ENCODE results near the gene LRRC38. TPM values are rescaled to one million over a fixed set of nuclear protein-coding genes. Genes with fewer than 3 reads are reported as not detected.

LRRC38 gene
- total RNA-seq, 4 donors from 2014 or later: 0.17 TPM; not detected in 3

GRCh38 chr1:13478692-13479091 is 35.1 kb downstream of the LRRC38 start:
- H3K27ac ChIP-seq (replicated peaks in 1 of 4): no peak overlapping the region
- TF ChIP-seq, protein P1, sequence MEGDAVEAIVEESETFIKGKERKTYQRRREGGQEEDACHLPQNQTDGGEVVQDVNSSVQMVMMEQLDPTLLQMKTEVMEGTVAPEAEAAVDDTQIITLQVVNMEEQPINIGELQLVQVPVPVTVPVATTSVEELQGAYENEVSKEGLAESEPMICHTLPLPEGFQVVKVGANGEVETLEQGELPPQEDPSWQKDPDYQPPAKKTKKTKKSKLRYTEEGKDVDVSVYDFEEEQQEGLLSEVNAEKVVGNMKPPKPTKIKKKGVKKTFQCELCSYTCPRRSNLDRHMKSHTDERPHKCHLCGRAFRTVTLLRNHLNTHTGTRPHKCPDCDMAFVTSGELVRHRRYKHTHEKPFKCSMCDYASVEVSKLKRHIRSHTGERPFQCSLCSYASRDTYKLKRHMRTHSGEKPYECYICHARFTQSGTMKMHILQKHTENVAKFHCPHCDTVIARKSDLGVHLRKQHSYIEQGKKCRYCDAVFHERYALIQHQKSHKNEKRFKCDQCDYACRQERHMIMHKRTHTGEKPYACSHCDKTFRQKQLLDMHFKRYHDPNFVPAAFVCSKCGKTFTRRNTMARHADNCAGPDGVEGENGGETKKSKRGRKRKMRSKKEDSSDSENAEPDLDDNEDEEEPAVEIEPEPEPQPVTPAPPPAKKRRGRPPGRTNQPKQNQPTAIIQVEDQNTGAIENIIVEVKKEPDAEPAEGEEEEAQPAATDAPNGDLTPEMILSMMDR (IDR thresholded peaks at IDR 0.05): no peak
- TF ChIP-seq POLR2AphosphoS5 (IDR thresholded peaks at IDR 0.05) (no peak), EP300 (IDR thresholded peaks at IDR 0.05) (no peak), POLR2A (IDR thresholded peaks at IDR 0.05; ENCODE audit: low read depth) (no peak)
- no peaks in the 10 kb centered on the region for H3K4me1 ChIP-seq
- WGBS: 66% methylated on average over 2 of the region's 2 CpGs
- H3K4me3 ChIP-seq: no peak overlapping the region
- peaks cover 0 to 14% (median 0%) of the 10 kb centered on the region in 4 donors for H3K27me3 ChIP-seq
- DNase-seq (ENCODE audit: extremely low spot score): no peak
- peaks cover 0 to 23% (median 11%) of the 10 kb centered on the region in 4 donors for H3K9me3 ChIP-seq
- H3K36me3 ChIP-seq: no peaks in the 10 kb centered on the region
- intact Hi-C loops (cut with DNase I): no loop called here

DNA sequence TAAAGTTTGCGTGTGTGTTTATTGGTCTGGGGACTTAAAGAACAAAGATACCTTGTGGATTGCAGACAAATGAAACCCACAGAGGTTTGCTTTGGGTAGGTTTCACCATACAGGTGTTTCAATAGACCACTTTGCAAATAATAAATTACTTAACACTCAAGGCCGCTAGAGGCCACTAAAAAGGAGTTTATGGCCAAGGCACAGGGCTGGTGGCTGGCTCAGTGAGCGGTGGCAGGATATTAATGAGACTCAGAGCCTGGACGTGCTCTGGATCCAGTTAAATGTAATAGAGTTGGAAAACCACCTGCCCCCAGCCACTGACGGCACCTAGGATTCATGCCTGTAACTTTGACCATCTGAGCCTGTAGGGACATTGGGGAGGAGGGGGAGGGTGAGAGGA is 44.5 kb downstream of the LRRC38 start:
- H3K4me1 ChIP-seq: no peaks in the 10 kb centered on the region
- no peak overlapping the region for H3K27ac ChIP-seq (replicated peaks in 1 of 4)
- intact Hi-C loops (cut with DNase I): no loop called here
- WGBS: 43% methylated on average over 5 of the region's 5 CpGs
- DNase-seq (ENCODE audit: extremely low spot score): no peak
- no peaks in the 10 kb centered on the region for H3K36me3 ChIP-seq
- TF ChIP-seq EP300 (IDR thresholded peaks at IDR 0.05) (no peak), POLR2AphosphoS5 (IDR thresholded peaks at IDR 0.05) (no peak), POLR2A (IDR thresholded peaks at IDR 0.05; ENCODE audit: low read depth) (no peak)
- TF ChIP-seq, protein P1 (IDR thresholded peaks at IDR 0.05): no peak
- H3K27me3 ChIP-seq: peaks cover 0 to 31% (median 0%) of the 10 kb centered on the region in 4 donors
- H3K4me3 ChIP-seq: no peak overlapping the region
- peaks cover 0 to 2% (median 0%) of the 10 kb centered on the region in 4 donors for H3K9me3 ChIP-seq

DNA sequence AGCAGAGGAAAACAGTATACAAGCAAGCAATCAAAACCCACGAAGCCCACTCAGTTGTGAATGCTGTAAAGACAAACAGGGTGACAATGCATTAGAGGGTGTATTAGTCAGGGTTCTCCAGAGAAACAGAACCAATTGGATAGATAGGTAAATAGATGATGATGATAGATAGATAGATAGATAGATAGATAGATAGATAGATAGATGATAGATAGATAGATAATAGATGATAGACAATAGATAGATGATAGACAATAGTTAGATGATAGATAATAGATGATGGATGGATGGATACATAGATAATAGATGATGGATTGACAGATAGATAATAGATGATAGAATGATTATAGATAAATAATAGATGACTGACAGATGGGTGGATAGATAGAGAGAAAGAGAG is 48.3 kb downstream of the LRRC38 start:
- Histone ChIP-seq H3K4me3 (no peak overlapping the region), H3K27ac (replicated peaks in 1 of 4) (no peak overlapping the region), H3K36me3 (no peaks in the 10 kb centered on the region), H3K9me3 (no peaks in the 10 kb centered on the region), H3K4me1 (no peaks in the 10 kb centered on the region), H3K27me3 (peaks cover 0 to 51% (median 0%) of the 10 kb centered on the region in 4 donors)
- DNase-seq (ENCODE audit: extremely low spot score): no peak
- TF ChIP-seq POLR2AphosphoS5 (IDR thresholded peaks at IDR 0.05): no peak
- TF ChIP-seq EP300 (IDR thresholded peaks at IDR 0.05): no peak
- TF ChIP-seq POLR2A (IDR thresholded peaks at IDR 0.05; ENCODE audit: low read depth): no peak
- TF ChIP-seq, protein P1 (IDR thresholded peaks at IDR 0.05): no peak
- WGBS: 87% methylated on average over 1 of the region's 1 CpG
- intact Hi-C loops (cut with DNase I): no loop called here

DNA sequence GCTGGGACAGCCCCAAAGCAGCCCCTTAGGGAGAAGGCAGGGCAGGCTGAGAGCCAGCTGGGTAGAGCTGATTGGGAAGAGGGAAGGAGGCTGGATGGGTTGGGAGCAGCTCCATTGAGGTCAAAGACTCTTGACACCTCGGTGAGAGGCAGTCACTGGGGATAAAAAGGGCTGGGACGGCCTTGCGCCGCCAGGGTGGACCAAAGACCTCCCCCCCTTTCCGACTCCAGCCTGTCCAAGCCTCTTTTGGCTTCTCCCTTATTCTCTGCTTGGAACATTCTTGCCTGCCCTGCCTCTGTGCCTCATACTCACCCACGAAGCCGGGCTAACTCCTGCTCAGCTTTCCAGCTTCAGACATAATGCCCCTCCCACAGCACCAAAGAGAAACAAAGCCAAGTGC is 51.1 kb downstream of the LRRC38 start:
- Histone ChIP-seq H3K27ac (replicated peaks in 1 of 4) (no peak overlapping the region), H3K4me1 (no peaks in the 10 kb centered on the region), H3K4me3 (no peak overlapping the region), H3K27me3 (peaks cover 0 to 65% (median 0%) of the 10 kb centered on the region in 4 donors), H3K9me3 (no peaks in the 10 kb centered on the region), H3K36me3 (no peaks in the 10 kb centered on the region)
- no peak for TF ChIP-seq EP300 (IDR thresholded peaks at IDR 0.05)
- TF ChIP-seq, protein P1 (IDR thresholded peaks at IDR 0.05): no peak
- TF ChIP-seq POLR2AphosphoS5 (IDR thresholded peaks at IDR 0.05): no peak
- no peak for TF ChIP-seq POLR2A (IDR thresholded peaks at IDR 0.05; ENCODE audit: low read depth)
- 77% methylated on average over 7 of the region's 7 CpGs for WGBS
- DNase-seq (ENCODE audit: extremely low spot score): no peak
- intact Hi-C loops (cut with DNase I): no loop called here

DNA sequence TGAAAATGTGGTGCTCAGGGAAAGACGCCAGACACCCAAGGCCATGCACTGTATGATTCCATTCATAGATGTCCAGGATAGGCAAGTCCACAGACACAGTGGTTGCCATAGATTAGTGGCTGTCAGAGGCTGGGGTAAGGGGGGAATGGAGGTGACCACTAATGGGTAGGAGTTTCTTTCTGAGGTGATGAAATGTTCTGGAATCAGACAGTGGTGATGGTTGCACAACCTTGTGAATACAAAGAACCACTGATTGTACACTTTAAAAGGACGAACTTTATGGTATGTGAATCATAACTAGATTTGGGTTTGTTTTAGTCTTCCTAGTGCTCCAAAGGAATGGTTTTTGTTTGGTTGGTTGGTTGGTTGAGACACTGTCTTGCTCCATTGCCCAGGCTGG is 51.8 kb downstream of the LRRC38 start:
- no peak overlapping the region for H3K4me3 ChIP-seq
- TF ChIP-seq, protein P1 (IDR thresholded peaks at IDR 0.05): no peak
- TF ChIP-seq EP300 (IDR thresholded peaks at IDR 0.05) (no peak), POLR2A (IDR thresholded peaks at IDR 0.05; ENCODE audit: low read depth) (no peak), POLR2AphosphoS5 (IDR thresholded peaks at IDR 0.05) (no peak)
- DNase-seq (ENCODE audit: extremely low spot score): no peak
- no peaks in the 10 kb centered on the region for H3K9me3 ChIP-seq
- intact Hi-C loops (cut with DNase I): no loop called here
- no peaks in the 10 kb centered on the region for H3K36me3 ChIP-seq
- H3K27ac ChIP-seq (replicated peaks in 1 of 4): no peak overlapping the region
- no peaks in the 10 kb centered on the region for H3K4me1 ChIP-seq
- H3K27me3 ChIP-seq: peaks cover 0 to 70% (median 0%) of the 10 kb centered on the region in 4 donors
- 90% methylated on average over 2 of the region's 2 CpGs for WGBS
